ENCODE results near the gene MAGEC2.

Gene MAGEC2, protein sequence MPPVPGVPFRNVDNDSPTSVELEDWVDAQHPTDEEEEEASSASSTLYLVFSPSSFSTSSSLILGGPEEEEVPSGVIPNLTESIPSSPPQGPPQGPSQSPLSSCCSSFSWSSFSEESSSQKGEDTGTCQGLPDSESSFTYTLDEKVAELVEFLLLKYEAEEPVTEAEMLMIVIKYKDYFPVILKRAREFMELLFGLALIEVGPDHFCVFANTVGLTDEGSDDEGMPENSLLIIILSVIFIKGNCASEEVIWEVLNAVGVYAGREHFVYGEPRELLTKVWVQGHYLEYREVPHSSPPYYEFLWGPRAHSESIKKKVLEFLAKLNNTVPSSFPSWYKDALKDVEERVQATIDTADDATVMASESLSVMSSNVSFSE

DNA sequence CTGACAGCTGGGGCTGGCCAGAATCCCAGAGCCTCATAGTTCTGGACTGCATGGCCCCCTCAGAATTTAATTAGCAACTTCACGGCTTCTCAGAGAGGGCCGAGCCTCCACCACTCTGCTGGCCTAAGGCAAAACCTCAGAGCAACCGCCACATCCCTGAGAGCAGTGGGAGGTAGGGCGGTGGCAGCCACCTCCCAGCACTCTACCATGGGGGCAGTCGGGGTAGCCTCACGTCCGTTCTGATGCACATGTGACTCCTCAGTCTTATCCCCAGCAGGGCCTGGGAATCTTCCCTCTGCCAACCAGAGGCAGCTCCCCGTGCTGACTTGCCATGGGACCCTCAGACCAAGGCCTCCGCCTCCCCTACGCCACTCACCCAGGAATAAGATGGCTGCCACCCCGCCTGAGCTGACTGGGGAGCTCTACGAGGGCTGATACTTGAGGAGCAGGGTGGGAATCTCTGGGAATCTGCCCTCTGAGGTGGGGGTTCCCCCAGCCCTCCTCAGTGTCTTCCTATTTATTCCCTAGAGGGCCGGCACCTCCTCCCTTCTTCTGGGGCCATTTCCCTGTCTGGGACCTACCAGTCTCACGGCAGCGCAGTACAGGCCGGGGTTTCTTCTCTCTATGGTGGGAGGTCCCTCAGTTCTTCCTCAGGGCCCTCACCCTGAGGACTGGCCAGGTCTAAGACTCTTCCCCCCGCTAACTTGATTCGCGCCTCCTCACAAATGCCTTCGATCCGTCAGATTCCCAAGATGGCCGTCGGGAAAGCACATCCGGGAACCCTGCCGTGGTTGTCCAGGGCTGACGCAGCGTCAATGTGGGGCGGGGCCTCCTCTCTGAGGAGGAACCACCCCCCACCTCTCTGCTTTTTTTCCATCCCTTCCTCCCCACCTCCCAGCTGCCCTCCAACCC, at the start of gene MAGEC2:
TSS of gene MAGEC2 (minus strand) at position 769 of the 912 bp plus-strand sequence. CDS start 1,303 bp downstream, outside the sequence.
- DNase-seq (ENCODE audit: low read depth) = no peak

DNA sequence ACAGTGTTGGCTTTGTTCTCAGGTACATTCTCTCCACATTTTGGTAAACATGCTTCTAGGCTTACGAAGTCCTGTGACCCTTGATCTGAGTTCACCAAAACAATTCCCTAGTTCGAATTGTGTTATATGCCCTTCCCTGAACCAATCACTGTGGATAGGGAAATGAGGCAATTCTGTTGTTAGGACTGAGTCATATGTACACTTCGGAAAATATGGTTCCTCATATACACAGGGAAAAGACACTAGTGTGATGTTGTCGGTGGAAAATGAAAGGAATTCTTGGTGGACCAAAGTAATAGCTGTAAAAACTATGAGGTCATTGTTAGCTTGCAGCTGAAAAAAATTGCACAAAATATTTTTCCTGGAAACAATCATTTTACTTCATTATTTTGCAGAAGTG, 46.6 kb upstream of the MAGEC2 start:
- no peak for DNase-seq (ENCODE audit: low read depth)

DNA sequence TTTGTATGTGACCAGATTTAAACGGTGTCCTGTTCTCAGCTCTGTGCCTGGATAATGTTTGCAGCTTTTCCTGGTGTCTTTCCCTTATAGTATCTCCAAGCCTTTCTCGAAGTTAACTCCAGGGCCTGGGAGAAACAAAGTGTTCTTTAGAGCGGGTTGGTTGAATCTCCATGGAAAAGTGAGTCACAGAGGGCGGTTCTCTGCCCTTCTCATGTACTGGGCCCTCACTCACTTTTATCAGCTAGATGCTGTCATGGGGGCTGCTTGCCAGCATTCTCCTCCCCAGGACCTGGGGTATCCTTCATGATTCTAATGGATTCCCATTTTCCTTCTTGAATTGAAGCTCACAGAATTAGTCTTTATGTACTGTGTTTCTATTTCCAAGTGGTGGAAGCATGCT, 46.1 kb upstream of the MAGEC2 start:
- no peak for DNase-seq (ENCODE audit: low read depth)

DNA sequence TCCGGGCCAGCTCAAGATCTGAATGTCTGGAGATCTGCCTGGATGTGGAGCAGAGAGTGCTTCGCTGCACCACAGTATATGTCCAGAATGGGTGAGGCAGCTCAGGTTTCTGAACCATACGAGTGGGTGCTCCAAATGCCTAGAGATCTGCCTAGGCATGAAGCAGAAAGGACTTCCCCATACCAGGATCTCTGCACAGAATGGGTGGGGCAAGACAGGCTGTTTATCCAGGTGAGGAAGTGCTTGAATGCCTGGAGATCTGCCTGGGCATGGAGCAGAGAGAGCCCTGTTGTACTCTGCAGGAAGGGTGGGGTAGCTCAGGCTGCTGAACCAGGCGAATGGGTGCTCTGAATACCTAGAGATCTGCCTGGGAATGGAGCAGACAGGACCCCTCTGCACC, 45.4 kb upstream of the MAGEC2 start:
- DNase-seq (ENCODE audit: low read depth) = no peak

DNA sequence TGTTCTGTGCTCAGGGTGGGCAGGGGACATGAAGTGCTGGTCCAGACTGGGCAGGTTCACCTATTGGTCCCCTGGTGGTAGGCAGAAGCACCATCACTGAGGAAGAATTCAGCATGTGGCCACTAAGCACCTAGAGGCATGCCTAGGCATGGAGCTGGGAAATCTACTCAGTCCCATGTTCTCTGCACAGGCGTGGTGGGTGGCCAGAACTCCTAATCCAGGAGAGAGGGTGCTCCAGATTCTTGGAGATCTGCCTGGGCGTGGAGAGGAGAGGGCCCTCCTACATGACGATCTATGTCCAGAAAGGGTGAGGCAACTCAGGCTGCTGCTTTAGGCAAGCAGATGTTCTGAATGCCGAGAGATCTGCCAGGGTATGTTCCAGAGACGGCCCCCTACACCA, 44.6 kb upstream of the MAGEC2 start:
- no peak for DNase-seq (ENCODE audit: low read depth)

DNA sequence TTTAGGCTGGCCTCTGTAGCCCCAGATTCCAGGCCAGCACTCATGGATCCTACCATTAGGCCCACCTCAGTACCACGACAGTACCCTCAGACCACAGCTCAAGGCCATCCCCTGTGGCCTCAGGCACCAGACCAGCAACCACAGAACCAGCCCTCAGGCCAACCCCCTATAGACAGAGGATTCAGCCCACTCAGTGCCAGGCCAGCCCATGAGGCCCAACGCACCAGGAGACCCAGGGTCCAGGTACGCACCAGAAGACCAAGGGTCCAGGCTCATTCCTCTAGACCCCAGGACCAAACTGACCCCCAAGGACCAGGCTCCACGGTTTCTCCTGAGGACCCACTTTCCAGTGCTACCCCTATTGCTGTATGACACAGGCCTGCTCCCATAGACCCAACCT, 39.5 kb upstream of the MAGEC2 start:
- DNase-seq (ENCODE audit: low read depth) = no peak

DNA sequence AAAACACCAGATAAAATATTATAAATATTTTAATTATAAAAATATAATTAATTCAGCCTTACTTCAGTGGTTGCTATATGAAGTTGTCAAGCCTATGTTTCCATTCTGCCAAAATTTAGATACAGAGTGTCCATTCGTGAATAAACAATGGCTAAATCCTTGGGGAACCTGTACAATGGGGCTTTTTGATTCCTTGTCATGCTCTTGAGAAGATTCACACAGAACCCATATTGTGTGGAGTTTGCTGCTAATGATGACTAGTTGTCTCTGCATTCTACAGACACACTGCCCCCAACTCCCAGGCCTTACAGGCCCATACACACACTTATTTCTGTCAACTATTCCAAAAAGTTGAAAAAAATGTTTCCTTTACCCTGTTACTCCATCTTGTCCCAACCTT, 33.4 kb upstream of the MAGEC2 start:
- DNase-seq (ENCODE audit: low read depth) = no peak

DNA sequence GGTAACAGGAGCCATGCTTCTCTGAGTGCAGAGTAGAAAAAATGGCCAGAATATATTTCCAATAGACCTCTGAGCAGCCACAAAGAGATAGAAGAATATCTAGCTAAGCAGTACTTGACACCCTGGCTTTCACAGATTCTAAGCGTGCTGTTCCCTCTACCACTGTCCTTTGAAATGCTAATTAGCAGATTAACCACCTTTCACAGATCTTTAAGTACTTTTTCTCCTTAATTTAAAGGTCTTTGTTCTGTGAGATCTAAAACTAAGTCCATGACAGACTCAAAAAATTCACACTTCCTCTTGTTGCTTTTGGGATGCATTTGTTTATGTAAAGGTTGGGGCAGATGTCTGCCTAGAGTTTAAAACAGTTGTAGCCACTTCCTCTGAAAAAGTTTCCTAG, 28.3 kb upstream of the MAGEC2 start:
- no peak for DNase-seq (ENCODE audit: low read depth)

DNA sequence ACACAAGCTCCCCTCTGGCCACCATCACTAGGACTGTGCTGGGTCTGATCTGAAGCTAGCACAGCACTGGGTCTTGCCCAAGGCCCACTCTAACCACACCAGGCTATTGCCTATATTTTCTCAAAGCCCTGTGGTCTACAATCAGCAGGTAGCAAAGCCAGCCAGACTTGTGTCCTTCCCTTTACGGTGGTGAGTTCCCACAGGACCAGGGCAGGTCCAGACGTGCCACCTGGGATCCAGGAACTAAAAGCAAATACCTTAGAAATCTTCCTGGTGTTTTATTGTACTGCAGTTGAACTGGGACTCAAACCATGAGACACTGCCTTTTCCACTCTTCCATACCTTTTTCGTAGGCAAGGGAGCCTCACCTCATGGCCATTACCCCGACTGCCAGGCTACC, 9.0 kb upstream of the MAGEC2 start:
- DNase-seq (ENCODE audit: low read depth) = no peak

DNA sequence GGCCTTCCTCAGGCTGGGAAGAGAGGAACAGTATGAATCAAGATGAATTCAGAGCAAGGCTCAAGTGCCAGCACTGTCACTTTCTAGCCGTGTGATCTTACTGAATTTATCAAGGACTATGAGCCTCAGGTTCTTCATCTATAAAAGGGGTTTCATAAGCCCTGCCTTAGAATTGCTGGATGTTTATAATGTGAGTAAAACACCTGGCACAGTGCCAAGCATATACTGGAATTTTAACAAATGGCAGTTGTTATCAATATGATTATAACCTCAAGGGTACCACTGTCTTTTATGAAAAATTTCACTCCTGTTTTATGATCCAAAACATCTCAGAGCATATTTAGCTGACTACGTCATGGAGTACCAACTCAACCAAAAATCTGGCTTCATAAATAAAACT, 4.0 kb downstream of the MAGEC2 start:
- DNase-seq (ENCODE audit: low read depth) = no peak

DNA sequence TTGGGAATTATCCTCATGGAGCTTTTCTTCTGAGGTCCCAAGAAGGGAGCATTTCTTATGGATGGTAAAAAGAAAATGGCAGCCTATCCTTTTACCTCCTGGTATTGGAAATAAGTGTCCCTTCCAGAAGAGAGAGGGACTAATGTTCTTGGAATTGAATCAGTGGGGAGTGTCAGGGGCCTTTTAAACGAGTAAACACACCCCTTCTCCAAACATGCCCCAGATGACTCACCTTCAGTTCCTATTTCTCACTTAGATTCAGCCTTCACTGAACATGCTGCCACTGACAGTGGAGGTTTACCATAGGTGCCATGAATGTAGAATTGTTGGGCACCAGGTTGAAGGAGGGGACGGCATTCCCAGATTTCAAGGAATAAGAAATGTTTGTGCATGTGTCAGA, 19.0 kb downstream of the MAGEC2 start:
- no peak for DNase-seq (ENCODE audit: low read depth)

DNA sequence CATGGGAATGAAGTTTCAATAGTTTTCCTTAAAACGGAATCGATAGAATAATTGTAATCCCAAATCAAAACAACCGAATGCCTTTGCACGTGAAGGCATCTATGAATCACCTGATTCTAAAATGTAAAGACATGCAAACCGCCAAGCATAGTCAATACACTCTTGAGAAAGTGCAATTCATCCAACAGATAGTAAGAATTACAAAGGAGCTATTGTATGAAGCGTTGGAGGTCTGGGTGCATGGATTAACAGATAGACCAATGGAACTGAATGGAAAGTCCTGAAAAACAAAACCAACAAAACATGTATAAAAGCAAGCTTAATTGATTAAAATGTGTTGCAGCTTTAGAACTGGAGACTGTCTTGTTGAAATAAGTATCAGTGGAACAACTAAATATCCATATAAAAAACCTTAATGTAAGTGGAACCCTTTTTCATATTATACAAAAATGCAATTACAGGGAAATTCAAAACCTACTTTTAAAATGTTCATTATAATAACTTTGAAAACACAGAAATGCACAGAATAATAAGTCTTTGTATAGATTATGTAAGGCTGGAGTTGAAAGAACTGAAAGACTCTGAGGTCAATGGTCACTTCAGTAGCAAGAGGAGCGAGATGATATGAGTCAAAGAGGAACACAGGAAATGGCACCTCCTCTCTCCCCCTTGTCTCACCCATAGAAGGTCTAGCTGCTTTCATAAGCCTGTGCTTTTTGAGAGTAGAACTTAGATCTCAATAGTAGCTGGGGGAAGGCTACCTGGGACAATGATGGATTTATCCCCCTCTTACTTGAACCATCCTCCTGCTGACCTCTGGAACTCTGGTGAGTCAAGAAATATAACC, 20.1 kb downstream of the MAGEC2 start:
- DNase-seq (ENCODE audit: low read depth) = no peak

DNA sequence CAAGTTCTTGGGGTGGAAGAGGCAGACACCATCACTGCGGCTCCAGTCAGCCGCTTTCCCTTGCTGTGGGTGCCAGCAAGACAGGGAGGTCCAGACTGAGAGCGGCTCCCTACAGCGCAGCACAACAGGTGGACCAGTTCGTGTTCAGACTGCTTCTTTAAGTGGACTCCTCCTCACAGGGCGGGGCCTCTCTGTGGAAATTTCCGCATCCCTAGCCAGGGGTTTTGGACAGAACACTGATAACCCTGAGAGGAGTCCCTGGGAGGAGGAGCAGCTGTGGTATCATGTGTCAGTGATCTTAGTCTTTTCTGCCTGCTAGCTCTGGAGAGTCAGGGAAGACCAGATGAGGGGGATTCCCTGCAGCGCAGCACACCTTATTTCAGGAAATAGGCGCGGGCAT, 48.5 kb downstream of the MAGEC2 start:
- no peak for DNase-seq (ENCODE audit: low read depth)
